RPMI7951 (cell line): Measurements from ENCODE around the gene TPPP3. TPM values are rescaled to one million over a fixed set of nuclear protein-coding genes. Genes with fewer than 3 reads are reported as not detected.
"Not testable (repeated sequence)": the region's sequence is repeated elsewhere in the genome, so short reads cannot be mapped to it uniquely, and the experiment has no call there.

Source experiments
- DNase-seq: peaks from one replicate; pipeline ENCODE4 v3.0.0-alpha.2; 2012; ENCODE audit warnings: low read depth
- total RNA-seq: library from RNA; depleted of rRNA; stranded (reverse); fragments of >200 nt; shearing (Covaris generic); gene quantifications from 2 replicates; pipeline ENCODE4 v1.2.3, GENCODE V29; 2014

The TPPP3 gene
- total RNA-seq, 1 experiment from 2014 or later = 0.24 TPM

- no peak for DNase-seq
Measured at GRCh38 chr16:67426022-67426421, 32.7 kb upstream of the TPPP3 start.

- no peak for DNase-seq
Measured at GRCh38 chr16:67425580-67425979, 32.3 kb upstream of the TPPP3 start.

GRCh38 chr16:67425061-67425460 is 31.8 kb upstream of the TPPP3 start:
- DNase-seq = no peak

- no peak for DNase-seq
Measured at GRCh38 chr16:67424261-67424615, 30.9 kb upstream of the TPPP3 start.

GRCh38 chr16:67423611-67424260 is 30.4 kb upstream of the TPPP3 start:
- no peak for DNase-seq

- DNase-seq = no peak
Measured at GRCh38 chr16:67423015-67423414, 29.7 kb upstream of the TPPP3 start.

- DNase-seq = no peak
Measured at GRCh38 chr16:67421030-67421429, 27.7 kb upstream of the TPPP3 start.

- DNase-seq = no peak
Measured at GRCh38 chr16:67419931-67420330, 26.6 kb upstream of the TPPP3 start.

GRCh38 chr16:67419502-67419901 is 26.2 kb upstream of the TPPP3 start:
- DNase-seq = no peak

GRCh38 chr16:67417333-67418061 is 24.2 kb upstream of the TPPP3 start:
- DNase-seq = no peak

GRCh38 chr16:67415872-67416793 is 22.8 kb upstream of the TPPP3 start, which contains the start of gene ZDHHC1:
Gene ZDHHC1, minus strand, starts transcription at chr16:67416477. Its CDS starts 8,702 bp downstream, at chr16:67407775.
- peak; percentile 53 for DNase-seq

- not testable (repeated sequence) for DNase-seq
Measured at GRCh38 chr16:67415421-67415820, 22.1 kb upstream of the TPPP3 start.

GRCh38 chr16:67413978-67414911 is 20.9 kb upstream of the TPPP3 start:
- no peak for DNase-seq

GRCh38 chr16:67412294-67412693 is 19.0 kb upstream of the TPPP3 start:
- no peak for DNase-seq

- DNase-seq = no peak
Measured at GRCh38 chr16:67411339-67411738, 18.0 kb upstream of the TPPP3 start.

GRCh38 chr16:67409631-67410030 is 16.3 kb upstream of the TPPP3 start:
- DNase-seq = no peak

- no peak for DNase-seq
Measured at GRCh38 chr16:67407788-67408452, 14.6 kb upstream of the TPPP3 start.

- DNase-seq = no peak
Measured at GRCh38 chr16:67407176-67407787, 14.0 kb upstream of the TPPP3 start.

GRCh38 chr16:67406111-67406971 is 13.0 kb upstream of the TPPP3 start:
- peak; percentile 57 for DNase-seq
